Fibroblast of skin of right biceps (primary cell): ENCODE results near the gene HSPA2.
A peak's percentile ranks its signal among the peaks of the same experiment; 100 is the strongest.
"Not testable (repeated sequence)": the region's sequence is repeated elsewhere in the genome, so short reads cannot be mapped to it uniquely, and the experiment has no call there.

Source experiments
- DNase-seq: peaks from one replicate; pipeline ENCODE4 v3.0.0-alpha.2; 2013

HSPA2 gene

GRCh38 chr14:64515053-64515452 is 25.5 kb upstream of the HSPA2 start:
- no peak for DNase-seq

GRCh38 chr14:64516969-64517368 is 23.6 kb upstream of the HSPA2 start:
- no peak for DNase-seq

GRCh38 chr14:64517667-64518066 is 22.9 kb upstream of the HSPA2 start:
- not testable (repeated sequence) for DNase-seq

GRCh38 chr14:64518229-64518628 is 22.3 kb upstream of the HSPA2 start:
- DNase-seq = no peak

GRCh38 chr14:64520699-64521098 is 19.8 kb upstream of the HSPA2 start:
- DNase-seq = no peak

- DNase-seq = no peak
Observed at GRCh38 chr14:64522591-64523355, 17.8 kb upstream of the HSPA2 start.

GRCh38 chr14:64525354-64525753 is 15.2 kb upstream of the HSPA2 start:
- DNase-seq = no peak

GRCh38 chr14:64531567-64531966 is 9.0 kb upstream of the HSPA2 start:
- DNase-seq = no peak

- peak; percentile 66 for DNase-seq
Observed at GRCh38 chr14:64536488-64537245, 3.9 kb upstream of the HSPA2 start.

- peak; percentile 41 for DNase-seq
Observed at GRCh38 chr14:64541261-64541971, 875 bp downstream of the HSPA2 start.

GRCh38 chr14:64541972-64542835 is 1.7 kb downstream of the HSPA2 start:
- DNase-seq = peak; percentile 3

GRCh38 chr14:64542836-64543201 is 2.3 kb downstream of the HSPA2 start:
- no peak for DNase-seq

GRCh38 chr14:64544607-64545312 is 4.2 kb downstream of the HSPA2 start:
- no peak for DNase-seq

- DNase-seq = peak; percentile 26
Observed at GRCh38 chr14:64549016-64549415, 8.5 kb downstream of the HSPA2 start.

- peak; percentile 32 for DNase-seq
Observed at GRCh38 chr14:64549791-64550620, 9.5 kb downstream of the HSPA2 start, which contains the start of gene PPP1R36. Gene PPP1R36, plus strand, starts transcription at chr14:64549961. Its CDS starts 37 bp downstream, at chr14:64549998.

- no peak for DNase-seq
Observed at GRCh38 chr14:64550621-64551333, 10.2 kb downstream of the HSPA2 start.

- DNase-seq = no peak
Observed at GRCh38 chr14:64554556-64554955, 14.0 kb downstream of the HSPA2 start.

- DNase-seq = peak; percentile 91
Observed at GRCh38 chr14:64556526-64556925, 16.0 kb downstream of the HSPA2 start.

GRCh38 chr14:64558216-64558615 is 17.7 kb downstream of the HSPA2 start:
- not testable (repeated sequence) for DNase-seq

- DNase-seq = no peak
Observed at GRCh38 chr14:64561631-64562030, 21.1 kb downstream of the HSPA2 start.
